Vagina (tissue), 2 donors: ENCODE measurements around the gene SLC5A1.

Experiments used
- CTCF ChIP-seq, 3 experiments: fragments of 450-650 bp in 2 of 3; fragments of 200-600 bp in 1 of 3; sonication (generic) in 1 of 3; IDR thresholded peaks; one replicate each; pipeline ENCODE4 v1.5.1; 2017 to 2019; ENCODE audit warnings: antibody characterized with exemption in 3 of 3, mild to moderate bottlenecking in 2 of 3, moderate library complexity in 2 of 3
- POLR2A ChIP-seq, 2 donors: fragments of 450-650 bp; IDR thresholded peaks; one replicate each; pipeline ENCODE4 v1.6.1; 2017; ENCODE audit warnings: antibody characterized with exemption in 2 of 2, mild to moderate bottlenecking in 2 of 2, moderate library complexity in 2 of 2

- TF ChIP-seq CTCF (IDR thresholded peaks at IDR 0.05) (no peak), POLR2A (IDR thresholded peaks at IDR 0.05) (no peak)
These were observed 115.9 kb downstream of the SLC5A1 start, which contains the start of gene C22orf42 for GRCh38 chr22:32158712-32159533.
